HCT116 (cell line): ENCODE measurements around the gene ZNF555. TPM values are rescaled to one million over a fixed set of nuclear protein-coding genes. Genes with fewer than 3 reads are reported as not detected.

ENCODE experiments used
- ATAC-seq: fragments of 200-7000 bp; cut with Tn5 transposase; 2 replicates; pipeline ENCODE4 v1.9.1; 2020; ENCODE audit warnings: mild to moderate bottlenecking, moderate library complexity
- BruUV-seq: library from RNA; stranded (reverse); fragments of 400-500 nt; replicated peaks from 2 replicates; lab custom pipeline; 2021; lab: Mats Ljungman, UMichigan
- CTCF ChIA-PET: fragments of 300-600 bp; sonication (Branson Sonifier 250); formaldehyde crosslinking; loops from one replicate; lab custom pipeline; 2021; ENCODE audit warnings: antibody characterized with exemption; lab: Charles Lee
- POLR2A ChIA-PET: fragments of 300-600, 350-600 bp; sonication (Branson Sonifier 250); formaldehyde crosslinking; loops from one replicate; lab custom pipeline; 2021; ENCODE audit warnings: antibody characterized with exemption; lab: Charles Lee
- RAD21 ChIA-PET, 2 experiments: fragments of 300-600 bp; sonication (Branson Sonifier 250); formaldehyde crosslinking; loops; one replicate each; lab custom pipeline; 2023; ENCODE audit warnings: low total read pairs in 2 of 2; ENCODE audit not compliant: uncharacterized antibody in 2 of 2, unreplicated experiment in 2 of 2, low non-redundant PET in 1 of 2; lab: Charles Lee
- DNase-seq: peaks from one replicate; pipeline ENCODE4 v3.0.0-alpha.2; 2010; ENCODE audit warnings: low read depth, low spot score
- H2AFZ ChIP-seq: fragments of 200-600 bp; shearing (Covaris generic), sonication (generic); 2 replicates; pipeline ENCODE4 v1.6.1; 2017; ENCODE audit warnings: low read depth, mixed run types, mixed read lengths, antibody characterized with exemption, low read length; ENCODE audit not compliant: poor library complexity, severe bottlenecking
- H3K27ac ChIP-seq: 2 replicates; pipeline ENCODE4 v1.5.1; 2012; ENCODE audit warnings: low read depth, low read length
- H3K27me3 ChIP-seq: fragments of 200-600 bp; sonication (generic); 2 replicates; pipeline ENCODE4 v1.6.1; 2016; ENCODE audit warnings: mixed run types, low read length, mixed read lengths; ENCODE audit not compliant: insufficient read depth
- H3K36me3 ChIP-seq, 2 experiments: fragments of 200-500 bp in 1 of 2; fragments of 200-600 bp in 1 of 2; sonication (Bioruptor generic) in 1 of 2; sonication (generic) in 1 of 2; 2 replicates each; pipeline versions ENCODE4 v1.5.1 to v1.6.1; 2014 to 2016; ENCODE audit warnings: low read length in 2 of 2, inconsistent platforms in 1 of 2, mixed read lengths in 1 of 2, mixed run types in 1 of 2; ENCODE audit not compliant: insufficient read depth in 2 of 2, control insufficient read depth in 1 of 2
- H3K4me1 ChIP-seq, 2 experiments: fragments of 200-600 bp in 1 of 2; sonication (generic) in 1 of 2; 2 replicates each; pipeline versions ENCODE4 v1.5.1 to v1.6.1; 2012 to 2017; ENCODE audit warnings: low read length in 2 of 2, inconsistent platforms in 1 of 2, mild to moderate bottlenecking in 1 of 2, mixed read lengths in 1 of 2, mixed run types in 1 of 2, moderate library complexity in 1 of 2; ENCODE audit not compliant: insufficient read depth in 2 of 2, control insufficient read depth in 1 of 2
- H3K4me2 ChIP-seq: fragments of 200-600 bp; sonication (generic); 2 replicates; pipeline ENCODE4 v1.6.1; 2017; ENCODE audit warnings: mixed run types, low read length, mixed read lengths
- H3K4me3 ChIP-seq, 2 experiments: fragments of 200-600 bp in 1 of 2; sonication (generic) in 1 of 2; replicated peaks in 1 of 2; 2 replicates each; pipeline ENCODE4 v1.5.1; 2011 to 2016; ENCODE audit warnings: low read length in 2 of 2, control low read depth in 1 of 2, low read depth in 1 of 2, mild to moderate bottlenecking in 1 of 2, mixed read lengths in 1 of 2, mixed run types in 1 of 2
- H3K79me2 ChIP-seq: fragments of 200-600 bp; sonication (generic); 2 replicates; pipeline ENCODE4 v1.6.1; 2017; ENCODE audit warnings: mild to moderate bottlenecking, mixed run types, low read length, moderate library complexity, mixed read lengths; ENCODE audit not compliant: insufficient read depth
- H3K9ac ChIP-seq: fragments of 200-600 bp; sonication (generic); 2 replicates; pipeline ENCODE4 v1.6.1; 2016; ENCODE audit warnings: low read length, mixed read lengths
- H3K9me2 ChIP-seq: fragments of 200-600 bp; sonication (generic), shearing (Covaris generic); 2 replicates; pipeline ENCODE4 v1.6.1; 2017; ENCODE audit warnings: mixed run types, mild to moderate bottlenecking, moderate library complexity; ENCODE audit not compliant: insufficient read depth
- H3K9me3 ChIP-seq, 2 experiments: fragments of 200-500 bp in 1 of 2; fragments of 200-600 bp in 1 of 2; sonication (Bioruptor generic) in 1 of 2; sonication (generic) in 1 of 2; 2 replicates each; pipeline ENCODE4 v1.6.1; 2014 to 2017; ENCODE audit warnings: low read length in 2 of 2, mixed read lengths in 2 of 2, inconsistent platforms in 1 of 2, low read depth in 1 of 2, mild to moderate bottlenecking in 1 of 2, mixed run types in 1 of 2, moderate library complexity in 1 of 2; ENCODE audit not compliant: control insufficient read depth in 1 of 2, insufficient read depth in 1 of 2
- H4K20me1 ChIP-seq: fragments of 200-600 bp; sonication (generic), shearing (Covaris generic); 2 replicates; pipeline ENCODE4 v1.6.1; 2017; ENCODE audit warnings: mixed run types, mild to moderate bottlenecking, moderate library complexity; ENCODE audit not compliant: insufficient read depth
- CTCF ChIP-seq, 3 experiments: fragments of 200-600 bp in 1 of 3; sonication (generic) in 1 of 3; IDR thresholded peaks in 2 of 3; conservative IDR thresholded peaks in 1 of 3; 2 replicates each; pipeline ENCODE4 v1.5.1; 2012 to 2017; ENCODE audit warnings: low read depth in 2 of 3, low read length in 2 of 3, antibody characterized with exemption in 1 of 3, borderline replicate concordance in 1 of 3, control low read depth in 1 of 3, mild to moderate bottlenecking in 1 of 3, mixed read lengths in 1 of 3, mixed run types in 1 of 3, moderate library complexity in 1 of 3; ENCODE audit not compliant: insufficient read depth in 1 of 3
- EGR1 ChIP-seq: IDR thresholded peaks from 2 replicates; pipeline ENCODE4 v1.6.1; 2012; ENCODE audit warnings: low read depth
- ELF1 ChIP-seq: IDR thresholded peaks from 2 replicates; pipeline ENCODE4 v1.6.1; 2012; ENCODE audit warnings: low read depth, borderline replicate concordance
- JUND ChIP-seq: IDR thresholded peaks from 2 replicates; pipeline ENCODE4 v1.6.1; 2012
- POLR2AphosphoS5 ChIP-seq: IDR thresholded peaks from 2 replicates; pipeline ENCODE4 v1.6.1; 2011; ENCODE audit warnings: mild to moderate bottlenecking, low read depth, low read length, moderate library complexity
- SIN3A ChIP-seq: IDR thresholded peaks from 2 replicates; pipeline ENCODE4 v1.6.1; 2012; ENCODE audit warnings: low read depth
- SRF ChIP-seq: IDR thresholded peaks from 2 replicates; pipeline ENCODE4 v1.6.1; 2012; ENCODE audit warnings: low read depth
- ZFX ChIP-seq: fragments of 450-650 bp; IDR thresholded peaks from 2 replicates; pipeline ENCODE4 v1.6.1; 2017
- intact Hi-C: fragments of 100-400 bp; cut with micrococcal nuclease; formaldehyde crosslinking; loops from 2 replicates; pipeline ENCODE4 v1.10.0; 2022
- total RNA-seq: library from RNA; stranded (reverse); gene quantifications from one replicate; pipeline ENCODE4 v1.2.1, GENCODE V29; 2021; ENCODE audit not compliant: unreplicated experiment

ZNF555 gene
- total RNA-seq, 1 experiment from 2014 or later = 4.5 TPM

DNA sequence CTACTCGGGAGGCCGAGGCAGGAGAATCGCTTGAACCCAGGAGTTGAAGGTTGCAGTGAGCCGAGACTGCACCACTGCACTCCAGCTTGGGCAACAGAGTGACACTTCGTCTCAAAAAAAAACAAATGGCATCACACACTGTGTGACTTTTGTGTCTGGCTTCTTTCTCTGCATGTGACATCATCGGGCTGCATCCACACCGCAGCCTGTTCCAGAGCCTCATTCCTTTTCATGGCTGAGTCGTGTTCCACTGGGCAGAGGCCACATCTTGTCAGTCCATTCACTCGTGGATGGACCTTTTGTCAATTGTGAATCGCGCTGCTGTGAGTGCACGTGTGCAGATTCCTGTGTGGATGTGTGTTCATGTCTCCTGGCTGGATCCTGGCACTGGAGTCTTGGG lies 47.7 kb upstream of the ZNF555 start:
- Histone ChIP-seq H3K27me3 (no peaks in the 10 kb centered on the region), H3K36me3 (peaks cover 30 to 51% of the 10 kb centered on the region in 2 experiments; a peak in 3 of 4 replicates), H3K4me2 (no peak overlapping the region), H3K9me3 (no peaks in the 10 kb centered on the region), H3K9me2 (no peaks in the 10 kb centered on the region), H4K20me1 (no peaks in the 10 kb centered on the region), H2AFZ (no peak overlapping the region), H3K79me2 (peaks cover 56% of the 10 kb centered on the region), H3K27ac (no peak overlapping the region), H3K4me1 (peaks cover 0 to 4% of the 10 kb centered on the region in 2 experiments; a peak in 2 of 4 replicates), H3K4me3 (no peak overlapping the region), H3K9ac (no peak overlapping the region)
- intact Hi-C loops = no loop called here
- DNase-seq (no peak), ATAC-seq (no peak)
- RAD21 ChIA-PET = no interaction called here
- TF ChIP-seq POLR2AphosphoS5 (no peak), ZFX (no peak), SRF (no peak), EGR1 (no peak), ELF1 (no peak), JUND (no peak), CTCF (IDR thresholded peaks at IDR 0.05 in 2 of 3, conservative IDR thresholded peaks at IDR 0.05 in 1 of 3; ENCODE audit: borderline replicate concordance in 1 of 3, insufficient read depth in 1 of 3, low read depth in 2 of 3, low read length in 2 of 3) (no peak), SIN3A (no peak)
- POLR2A ChIA-PET = interaction anchor here (0.7 kb wide), 1 partner anchor 8 kb away, joined by 3 read pairs; the partner anchor contains the start of gene THOP1
- CTCF ChIA-PET = no interaction called here
- BruUV-seq = no TSS peak
